HG02852 (cell line): ENCODE data around the gene DDR1.

Source experiments
- ATAC-seq: cut with Tn5 transposase; IDR thresholded peaks from one replicate; pipeline ENCODE4 v1.9.1; 2021; ENCODE audit warnings: mild to moderate bottlenecking, moderate library complexity; ENCODE audit not compliant: unreplicated experiment

The DDR1 gene

DNA sequence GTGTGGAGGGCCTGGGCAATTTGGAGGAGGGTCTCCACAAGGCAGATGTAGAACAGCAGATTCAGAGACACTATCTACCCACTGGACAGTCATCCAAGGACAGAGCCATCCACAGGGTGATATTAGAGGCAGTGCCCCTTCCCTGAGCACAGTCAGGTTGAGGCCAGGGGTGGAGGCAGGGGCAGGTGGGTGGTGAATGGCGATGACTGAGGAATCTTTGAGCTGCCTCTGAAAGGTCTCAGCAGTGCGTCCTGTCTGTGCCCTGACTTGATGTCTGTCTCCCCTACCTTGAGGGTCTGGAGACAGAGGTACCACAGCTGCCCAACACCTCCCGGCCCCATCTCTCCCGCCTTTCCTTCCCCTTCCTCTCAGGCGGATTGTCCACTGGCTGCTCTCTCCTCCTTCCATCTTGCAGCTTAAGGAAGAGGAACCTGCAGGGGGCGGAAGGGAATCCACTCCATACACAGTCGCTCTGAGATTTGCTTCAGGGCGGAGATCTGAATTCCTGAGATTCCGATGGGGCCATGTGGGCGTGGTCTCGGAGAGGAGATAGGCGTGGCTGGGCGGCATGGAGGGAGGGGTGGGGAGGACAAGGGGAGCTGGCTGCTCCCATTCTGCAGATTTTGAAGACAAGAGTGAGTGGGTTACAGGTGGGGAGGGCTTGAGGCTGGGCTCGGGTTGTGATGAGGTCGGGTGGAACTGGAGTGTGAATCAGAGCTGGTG is 58.2 kb downstream of the DDR1 start:
- ATAC-seq = no peak

DNA sequence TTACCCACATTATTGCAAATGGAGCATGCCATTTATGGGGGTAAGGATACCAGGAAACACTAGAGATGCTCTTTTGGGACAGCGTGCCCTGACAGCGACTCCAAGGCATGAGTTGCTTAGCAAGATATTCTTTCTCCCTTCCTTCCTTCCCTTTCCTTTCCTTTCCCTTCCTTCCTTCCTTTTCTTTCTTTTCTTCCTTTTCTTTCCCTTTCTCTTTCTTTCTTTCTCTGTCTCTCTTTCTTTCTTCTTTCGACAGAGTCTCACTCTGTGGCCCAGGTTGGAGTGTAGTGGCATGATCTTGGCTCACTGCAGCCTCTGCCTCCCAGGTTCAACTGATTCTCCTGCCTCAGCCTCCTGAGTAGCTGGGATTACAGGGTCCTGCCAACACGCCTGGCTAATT is 59.7 kb downstream of the DDR1 start:
- ATAC-seq = no peak

DNA sequence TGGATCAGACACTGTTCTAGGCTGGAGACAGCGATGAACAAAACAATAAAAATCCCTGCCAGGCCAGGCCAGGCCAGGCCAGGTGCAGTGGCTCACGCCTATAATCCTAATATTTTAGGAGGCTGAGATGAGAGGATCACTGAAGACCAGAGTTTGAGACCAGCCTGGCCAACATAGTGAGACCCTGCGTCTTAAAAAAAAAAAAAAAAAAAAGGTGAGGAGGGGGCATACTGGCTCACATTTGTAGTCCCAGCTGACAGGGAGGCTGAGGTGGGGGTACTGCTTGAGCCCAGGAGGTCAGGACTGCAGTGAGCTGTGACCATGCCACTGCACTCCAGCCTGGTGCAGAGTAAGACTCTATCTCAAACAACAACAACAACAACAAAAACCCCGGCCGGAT is 61.0 kb downstream of the DDR1 start:
- no peak for ATAC-seq

DNA sequence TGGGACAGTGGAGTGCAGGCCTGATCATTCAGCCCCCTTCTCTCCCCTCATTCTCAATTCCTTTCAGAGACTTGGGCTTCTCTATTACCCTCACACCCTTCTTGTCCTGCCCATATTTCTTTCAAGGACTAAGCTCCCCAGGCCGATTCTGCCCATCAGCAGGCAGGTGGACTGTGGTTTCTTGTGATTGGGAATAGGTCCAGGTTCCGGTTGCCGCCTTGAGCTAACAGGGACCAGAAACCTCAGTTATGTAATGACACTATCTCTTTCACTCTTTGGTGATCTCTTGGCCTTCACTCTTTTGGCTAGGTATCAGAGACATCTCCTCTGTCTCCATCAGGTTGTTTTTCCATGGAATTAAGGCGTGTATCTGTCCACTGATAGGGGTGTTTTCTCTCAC is 62.9 kb downstream of the DDR1 start:
- no peak for ATAC-seq

DNA sequence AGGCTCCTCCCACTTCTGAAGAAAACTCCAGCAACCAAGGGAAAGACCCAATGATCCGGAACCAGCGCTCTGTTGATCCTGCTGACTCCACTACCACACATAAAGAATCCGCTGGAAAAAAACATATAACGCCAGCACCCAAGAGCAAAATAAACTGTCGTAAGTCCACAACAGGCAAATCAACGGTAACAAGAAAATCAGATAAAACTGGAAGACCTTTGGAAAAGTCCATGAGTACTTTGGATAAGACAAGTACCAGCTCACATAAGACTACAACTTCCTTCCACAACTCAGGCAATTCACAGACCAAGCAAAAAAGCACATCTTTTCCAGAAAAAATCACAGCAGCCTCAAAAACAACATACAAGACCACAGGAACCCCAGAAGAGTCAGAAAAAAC is 64.5 kb downstream of the DDR1 start:
- ATAC-seq = no peak
